ENCODE measurements around the gene MAMDC2. TPM values are rescaled to one million over a fixed set of nuclear protein-coding genes. Genes with fewer than 3 reads are reported as not detected.
A peak's percentile ranks its signal among the peaks of the same experiment; 100 is the strongest.

The MAMDC2 gene
- total RNA-seq, 6 experiments from 2014 or later = 4.0 to 16.6 (median 13.9) TPM

DNA sequence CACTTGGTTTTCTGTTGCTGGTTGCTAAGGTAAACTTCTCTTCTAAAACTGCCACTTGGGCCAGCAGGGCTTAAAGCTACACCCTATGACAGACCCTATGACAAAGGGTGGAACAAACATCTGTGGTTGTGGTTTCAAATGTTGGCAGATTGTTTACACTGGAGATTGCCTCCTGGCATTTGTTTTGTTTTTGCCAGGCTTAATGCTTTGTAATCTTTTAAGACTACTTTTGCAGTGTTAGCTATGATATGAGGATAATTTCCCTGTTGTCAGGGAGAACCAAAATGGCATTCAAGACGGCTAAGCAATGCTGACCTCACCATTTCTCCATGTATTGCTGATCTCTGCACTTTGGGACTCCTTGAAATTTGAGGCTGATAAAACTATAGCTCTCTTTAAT, 50.3 kb downstream of the MAMDC2 start:
- no peak overlapping the region; the same call in 1 of the 2 replicates for H3K27ac Mint-ChIP-seq
- peak; percentile 17 for DNase-seq

DNA sequence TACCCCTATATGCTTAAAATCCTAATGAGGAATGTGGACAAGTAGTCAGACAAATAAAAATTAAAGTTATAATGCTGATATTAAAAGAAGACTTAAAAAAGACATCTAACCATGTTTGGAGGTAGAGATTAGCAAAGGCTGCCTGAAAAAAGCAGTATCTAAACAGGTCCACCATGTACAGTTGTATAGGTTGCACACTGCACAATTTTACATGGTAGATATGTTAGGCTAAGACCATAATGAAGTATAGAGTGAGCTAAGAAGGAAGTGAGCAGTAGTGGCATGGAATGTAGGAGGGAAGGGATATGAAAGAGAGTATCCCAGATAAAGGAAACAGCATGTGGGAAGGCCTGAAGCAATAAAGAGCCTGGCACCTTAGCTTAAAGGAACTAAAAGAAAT, 51.1 kb downstream of the MAMDC2 start:
- no peak overlapping the region for H3K27ac Mint-ChIP-seq
- H3K9me3 Mint-ChIP-seq = no peaks in the 10 kb centered on the region

More for the DNA sequence above, 50.3 kb downstream of the MAMDC2 start:
- TF ChIP-seq CTCF (IDR thresholded peaks at IDR 0.05) = no peak
- Mint-ChIP-seq H3K9me3 (no peaks in the 10 kb centered on the region), H3K4me1 (ENCODE audit: low read depth) (peaks cover 11% of the 10 kb centered on the region), H3K4me3 (no peak overlapping the region), H3K36me3 (ENCODE audit: low read depth) (no peaks in the 10 kb centered on the region; the same call in 1 of the 2 replicates), H3K27me3 (ENCODE audit: insufficient read depth) (peaks cover 3% of the 10 kb centered on the region; the same call in 1 of the 2 replicates)

DNA sequence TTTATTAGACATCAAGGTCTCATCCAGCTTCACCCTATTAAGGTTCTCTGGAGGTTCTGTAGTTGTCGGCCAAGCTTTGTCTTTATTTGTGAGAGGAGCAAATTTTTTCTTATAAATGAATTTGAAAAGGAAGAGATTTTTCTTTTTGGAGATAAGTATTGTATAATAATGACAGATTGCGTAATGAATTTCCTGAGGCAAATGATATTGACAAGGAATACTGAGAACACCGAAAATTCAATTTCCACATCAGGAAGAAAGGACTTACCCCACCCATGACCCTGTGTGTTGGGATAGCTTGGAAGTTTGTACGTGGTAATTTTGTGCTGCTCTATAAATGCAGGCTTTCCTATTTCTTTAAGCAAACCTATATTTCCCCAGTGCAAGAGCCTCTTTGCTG, 53.5 kb downstream of the MAMDC2 start:
- DNase-seq = no peak
- Mint-ChIP-seq H3K36me3 (ENCODE audit: low read depth) (no peaks in the 10 kb centered on the region; the same call in 1 of the 2 replicates), H3K4me1 (ENCODE audit: low read depth) (peaks cover 25% of the 10 kb centered on the region), H3K27ac (no peak overlapping the region), H3K9me3 (no peaks in the 10 kb centered on the region), H3K27me3 (ENCODE audit: insufficient read depth) (peaks cover 3% of the 10 kb centered on the region; the same call in 1 of the 2 replicates), H3K4me3 (no peak overlapping the region)
- no peak for TF ChIP-seq CTCF (IDR thresholded peaks at IDR 0.05)

More for the DNA sequence above, 51.1 kb downstream of the MAMDC2 start:
- no peak overlapping the region for H3K4me3 Mint-ChIP-seq
- no peak for DNase-seq
- peaks cover 3% of the 10 kb centered on the region; the same call in 1 of the 2 replicates for H3K27me3 Mint-ChIP-seq (ENCODE audit: insufficient read depth)
- TF ChIP-seq CTCF (IDR thresholded peaks at IDR 0.05) = no peak
- no peaks in the 10 kb centered on the region; the same call in 1 of the 2 replicates for H3K36me3 Mint-ChIP-seq (ENCODE audit: low read depth)
- H3K4me1 Mint-ChIP-seq (ENCODE audit: low read depth) = peaks cover 7% of the 10 kb centered on the region

- Mint-ChIP-seq H3K4me1 (ENCODE audit: low read depth) (peaks cover 18% of the 10 kb centered on the region), H3K27ac (no peak overlapping the region), H3K27me3 (ENCODE audit: insufficient read depth) (peaks cover 4% of the 10 kb centered on the region; the same call in 1 of the 2 replicates), H3K4me3 (no peak overlapping the region), H3K9me3 (no peaks in the 10 kb centered on the region), H3K36me3 (ENCODE audit: low read depth) (no peaks in the 10 kb centered on the region; the same call in 1 of the 2 replicates)
- TF ChIP-seq CTCF (IDR thresholded peaks at IDR 0.05) = no peak
- no peak for DNase-seq
Measured at GRCh38 chr9:70100362-70100761, 56.7 kb downstream of the MAMDC2 start.

DNA sequence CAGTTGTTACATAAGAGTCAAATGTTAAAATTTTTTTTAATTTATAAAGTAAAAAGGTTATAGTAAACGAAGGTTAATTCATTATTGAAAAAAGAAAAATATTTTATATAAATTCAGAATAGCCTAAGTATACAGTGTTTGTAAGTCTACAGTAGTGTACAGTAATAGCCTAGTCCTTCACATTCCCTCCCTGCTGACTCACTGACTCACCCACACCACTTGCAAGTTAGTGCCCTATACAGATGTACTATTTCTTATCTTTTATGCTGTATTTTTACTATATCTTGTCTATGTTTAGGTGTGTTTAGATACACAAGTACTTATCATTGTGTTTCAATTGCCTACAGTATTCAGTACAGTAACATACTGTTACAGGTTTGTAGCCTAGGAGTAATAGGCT, 57.6 kb downstream of the MAMDC2 start:
- peaks cover 2% of the 10 kb centered on the region; the same call in 1 of the 2 replicates for H3K27me3 Mint-ChIP-seq (ENCODE audit: insufficient read depth)
- TF ChIP-seq CTCF (IDR thresholded peaks at IDR 0.05) = no peak
- no peaks in the 10 kb centered on the region; the same call in 1 of the 2 replicates for H3K36me3 Mint-ChIP-seq (ENCODE audit: low read depth)
- no peaks in the 10 kb centered on the region for H3K9me3 Mint-ChIP-seq
- no peak overlapping the region for H3K27ac Mint-ChIP-seq
- peaks cover 18% of the 10 kb centered on the region for H3K4me1 Mint-ChIP-seq (ENCODE audit: low read depth)
- H3K4me3 Mint-ChIP-seq = no peak overlapping the region
- peak; percentile 52 for DNase-seq
